Parathyroid adenoma (tissue), 2 donors: Measurements from ENCODE around the gene ZDHHC21.

Experiments used
- H2AFZ ChIP-seq: fragments of 300-600 bp; sonication (generic); one replicate; pipeline ENCODE4 v1.7.0; 2017; ENCODE audit warnings: antibody characterized with exemption, mild to moderate bottlenecking
- H3K27ac ChIP-seq: fragments of 300-600 bp; sonication (generic); one replicate; pipeline ENCODE4 v1.7.0; 2017
- H3K27me3 ChIP-seq: fragments of 300-600 bp; sonication (generic); one replicate; pipeline ENCODE4 v1.7.0; 2017; ENCODE audit warnings: low read length; ENCODE audit not compliant: control insufficient read depth, insufficient read depth
- H3K36me3 ChIP-seq: fragments of 300-600 bp; sonication (generic); one replicate; pipeline ENCODE4 v1.7.0; 2017; ENCODE audit warnings: low read length; ENCODE audit not compliant: control insufficient read depth, insufficient read depth
- H3K4me1 ChIP-seq: fragments of 300-600 bp; sonication (generic); one replicate; pipeline ENCODE4 v1.7.0; 2017; ENCODE audit warnings: control low read depth
- H3K4me2 ChIP-seq: fragments of 300-600 bp; sonication (generic); one replicate; pipeline ENCODE4 v1.7.0; 2017; ENCODE audit warnings: low read length
- H3K4me3 ChIP-seq: fragments of 300-600 bp; sonication (generic); one replicate; pipeline ENCODE4 v1.7.0; 2017; ENCODE audit warnings: low read depth, low read length
- H3K79me2 ChIP-seq: fragments of 300-600 bp; sonication (generic); one replicate; pipeline ENCODE4 v1.7.0; 2017; ENCODE audit warnings: control low read depth
- H3K9ac ChIP-seq: fragments of 300-600 bp; sonication (generic); one replicate; pipeline ENCODE4 v1.7.0; 2017; ENCODE audit warnings: mild to moderate bottlenecking
- H3K9me3 ChIP-seq: fragments of 300-600 bp; sonication (generic); one replicate; pipeline ENCODE4 v1.7.0; 2017; ENCODE audit warnings: low read length; ENCODE audit not compliant: control insufficient read depth
- TF ChIP-seq, protein P1 (sequence below): fragments of 300-600 bp; sonication (generic); IDR thresholded peaks from one replicate; pipeline ENCODE4 v1.7.0; 2017; ENCODE audit warnings: antibody characterized with exemption, mild to moderate bottlenecking
- donor health status: primary hyperparathyroidism.

Gene ZDHHC21

DNA sequence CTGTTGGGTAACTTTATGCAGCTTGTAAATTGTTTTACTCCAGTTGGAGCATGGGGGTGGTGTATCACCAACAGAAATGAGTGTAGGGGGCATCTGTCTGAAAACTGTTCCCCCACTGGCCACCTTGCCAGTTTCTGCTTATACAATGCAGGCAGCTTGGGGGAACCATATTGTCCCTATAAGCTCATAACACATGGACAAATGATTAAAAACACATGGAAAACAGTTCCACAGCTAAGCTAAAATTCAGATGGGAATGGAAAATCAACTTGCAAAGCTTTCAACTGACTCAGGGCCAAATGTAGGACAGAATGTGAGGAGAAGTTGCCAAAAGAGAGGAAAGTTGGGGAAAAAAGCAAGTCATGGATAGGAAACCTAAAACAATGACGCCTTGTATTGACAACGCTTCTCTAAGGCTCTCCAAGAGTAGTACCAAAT lies 37.2 kb upstream of the ZDHHC21 start:
- Histone ChIP-seq H3K4me3 (no peak overlapping the region), H3K27me3 (no peaks in the 10 kb centered on the region), H3K9me3 (no peaks in the 10 kb centered on the region), H3K9ac (no peak overlapping the region), H3K4me2 (no peak overlapping the region), H3K27ac (no peak overlapping the region), H3K4me1 (no peaks in the 10 kb centered on the region), H3K36me3 (no peaks in the 10 kb centered on the region), H3K79me2 (no peaks in the 10 kb centered on the region), H2AFZ (no peak overlapping the region)
- TF ChIP-seq, protein P1, sequence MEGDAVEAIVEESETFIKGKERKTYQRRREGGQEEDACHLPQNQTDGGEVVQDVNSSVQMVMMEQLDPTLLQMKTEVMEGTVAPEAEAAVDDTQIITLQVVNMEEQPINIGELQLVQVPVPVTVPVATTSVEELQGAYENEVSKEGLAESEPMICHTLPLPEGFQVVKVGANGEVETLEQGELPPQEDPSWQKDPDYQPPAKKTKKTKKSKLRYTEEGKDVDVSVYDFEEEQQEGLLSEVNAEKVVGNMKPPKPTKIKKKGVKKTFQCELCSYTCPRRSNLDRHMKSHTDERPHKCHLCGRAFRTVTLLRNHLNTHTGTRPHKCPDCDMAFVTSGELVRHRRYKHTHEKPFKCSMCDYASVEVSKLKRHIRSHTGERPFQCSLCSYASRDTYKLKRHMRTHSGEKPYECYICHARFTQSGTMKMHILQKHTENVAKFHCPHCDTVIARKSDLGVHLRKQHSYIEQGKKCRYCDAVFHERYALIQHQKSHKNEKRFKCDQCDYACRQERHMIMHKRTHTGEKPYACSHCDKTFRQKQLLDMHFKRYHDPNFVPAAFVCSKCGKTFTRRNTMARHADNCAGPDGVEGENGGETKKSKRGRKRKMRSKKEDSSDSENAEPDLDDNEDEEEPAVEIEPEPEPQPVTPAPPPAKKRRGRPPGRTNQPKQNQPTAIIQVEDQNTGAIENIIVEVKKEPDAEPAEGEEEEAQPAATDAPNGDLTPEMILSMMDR, result no peak

GRCh38 chr9:14723301-14723700 lies 30.1 kb upstream of the ZDHHC21 start:
- Histone ChIP-seq H3K9me3 (no peaks in the 10 kb centered on the region), H3K36me3 (no peaks in the 10 kb centered on the region), H3K4me2 (no peak overlapping the region), H3K27ac (no peak overlapping the region), H2AFZ (no peak overlapping the region), H3K9ac (no peak overlapping the region), H3K4me1 (no peaks in the 10 kb centered on the region), H3K27me3 (no peaks in the 10 kb centered on the region), H3K79me2 (no peaks in the 10 kb centered on the region), H3K4me3 (no peak overlapping the region)
- TF ChIP-seq, protein P1, result no peak

DNA sequence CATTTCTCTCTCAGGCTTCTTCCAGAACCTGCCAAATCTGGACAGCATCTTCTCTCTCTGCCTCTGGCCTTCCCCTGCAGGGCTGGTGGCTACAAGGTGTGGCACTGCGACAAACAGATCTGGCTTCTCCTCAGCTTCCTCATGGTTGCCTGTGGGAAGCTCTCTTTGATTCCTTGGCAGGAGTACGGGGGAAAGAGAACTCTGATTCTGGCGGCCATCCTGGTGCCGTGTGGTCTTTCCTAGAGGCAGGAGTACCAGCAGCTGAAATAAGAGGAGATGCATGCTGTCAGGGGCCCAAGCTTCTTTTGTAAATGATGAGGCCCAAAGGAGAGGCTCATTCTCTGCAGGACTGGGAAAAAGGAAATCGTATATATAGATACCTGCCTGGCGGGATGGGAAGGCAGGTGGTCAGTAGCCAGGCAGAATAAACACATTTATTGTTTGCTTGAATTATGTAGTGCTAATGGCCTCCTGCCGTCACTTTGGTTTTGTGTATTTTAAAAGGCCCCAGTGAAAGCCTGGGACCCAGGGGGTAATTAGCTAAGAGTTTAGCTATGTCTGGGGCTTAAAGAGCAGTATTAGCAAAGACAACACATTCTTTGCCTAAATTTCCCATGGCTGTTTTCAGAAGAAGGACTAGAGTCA lies 29.3 kb upstream of the ZDHHC21 start, which contains the start of gene CER1:
Gene CER1 (minus strand): TSS at position 343 of the 645 bp plus-strand sequence. CDS start 61 bp downstream, at position 282.
- no peak within 1 kb of the TSS for H3K4me3 ChIP-seq
- TF ChIP-seq, protein P1, result no peak
- no peaks in the 10 kb centered on the region for H3K79me2 ChIP-seq

DNA sequence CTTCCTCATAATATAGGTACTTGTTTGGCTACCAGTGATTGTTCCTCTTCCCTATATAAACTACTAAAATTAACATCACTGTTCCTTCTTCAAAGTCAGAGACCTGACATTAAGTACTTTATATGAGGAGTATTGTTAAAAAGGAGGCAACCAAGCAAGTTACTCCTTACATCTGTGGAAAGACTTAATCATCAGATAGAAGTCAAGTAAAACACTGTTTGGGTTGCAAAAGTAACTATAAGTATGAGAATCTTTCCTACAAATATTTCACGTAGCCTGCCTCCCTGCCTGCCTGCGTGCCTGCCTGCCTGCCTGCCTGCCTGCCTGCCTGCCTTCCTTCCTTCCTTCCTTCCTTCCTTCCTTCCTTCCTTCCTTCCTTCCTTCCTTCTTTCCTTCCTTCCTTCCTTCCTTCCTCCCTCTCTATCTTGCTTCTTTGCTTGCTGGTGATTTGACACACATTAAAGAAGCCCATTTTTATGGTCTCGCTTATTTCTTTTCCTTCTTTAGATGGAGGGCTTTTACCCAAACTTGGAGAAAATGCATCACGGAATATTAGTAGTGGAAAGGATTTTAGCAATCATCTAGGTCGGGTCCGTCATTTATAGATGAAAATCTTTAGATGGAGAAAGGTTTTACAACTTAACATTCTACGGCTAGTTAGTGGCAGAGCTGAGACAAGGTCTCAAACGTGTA lies 26.1 kb upstream of the ZDHHC21 start:
- Histone ChIP-seq H3K4me3 (no peak overlapping the region), H3K4me1 (no peaks in the 10 kb centered on the region), H3K4me2 (no peak overlapping the region), H2AFZ (no peak overlapping the region), H3K9me3 (no peaks in the 10 kb centered on the region), H3K27ac (no peak overlapping the region), H3K79me2 (no peaks in the 10 kb centered on the region), H3K27me3 (no peaks in the 10 kb centered on the region), H3K36me3 (no peaks in the 10 kb centered on the region), H3K9ac (no peak overlapping the region)
- TF ChIP-seq, protein P1, result no peak

More for the DNA sequence above, 29.3 kb upstream of the ZDHHC21 start, which contains the start of gene CER1:
- no peak within 1 kb of the TSS for H3K9ac ChIP-seq
- H3K27ac ChIP-seq, result no peak within 1 kb of the TSS
- H3K4me1 ChIP-seq, result no peaks in the 10 kb centered on the region
- H2AFZ ChIP-seq, result no peak within 1 kb of the TSS
- H3K36me3 ChIP-seq, result no peaks in the 10 kb centered on the region
- no peaks in the 10 kb centered on the region for H3K9me3 ChIP-seq
- no peak within 1 kb of the TSS for H3K4me2 ChIP-seq
- no peaks in the 10 kb centered on the region for H3K27me3 ChIP-seq
